Fibroblast of skin of left quadriceps (primary cell): Measurements from ENCODE around the gene ACADVL.
"Not testable (repeated sequence)": the region's sequence is repeated elsewhere in the genome, so short reads cannot be mapped to it uniquely, and the experiment has no call there.

Experiments used
- DNase-seq, 2 experiments: peaks; one replicate each; pipeline ENCODE4 v3.0.0-alpha.2; 2013; ENCODE audit warnings: low read depth in 2 of 2

The ACADVL gene

DNA sequence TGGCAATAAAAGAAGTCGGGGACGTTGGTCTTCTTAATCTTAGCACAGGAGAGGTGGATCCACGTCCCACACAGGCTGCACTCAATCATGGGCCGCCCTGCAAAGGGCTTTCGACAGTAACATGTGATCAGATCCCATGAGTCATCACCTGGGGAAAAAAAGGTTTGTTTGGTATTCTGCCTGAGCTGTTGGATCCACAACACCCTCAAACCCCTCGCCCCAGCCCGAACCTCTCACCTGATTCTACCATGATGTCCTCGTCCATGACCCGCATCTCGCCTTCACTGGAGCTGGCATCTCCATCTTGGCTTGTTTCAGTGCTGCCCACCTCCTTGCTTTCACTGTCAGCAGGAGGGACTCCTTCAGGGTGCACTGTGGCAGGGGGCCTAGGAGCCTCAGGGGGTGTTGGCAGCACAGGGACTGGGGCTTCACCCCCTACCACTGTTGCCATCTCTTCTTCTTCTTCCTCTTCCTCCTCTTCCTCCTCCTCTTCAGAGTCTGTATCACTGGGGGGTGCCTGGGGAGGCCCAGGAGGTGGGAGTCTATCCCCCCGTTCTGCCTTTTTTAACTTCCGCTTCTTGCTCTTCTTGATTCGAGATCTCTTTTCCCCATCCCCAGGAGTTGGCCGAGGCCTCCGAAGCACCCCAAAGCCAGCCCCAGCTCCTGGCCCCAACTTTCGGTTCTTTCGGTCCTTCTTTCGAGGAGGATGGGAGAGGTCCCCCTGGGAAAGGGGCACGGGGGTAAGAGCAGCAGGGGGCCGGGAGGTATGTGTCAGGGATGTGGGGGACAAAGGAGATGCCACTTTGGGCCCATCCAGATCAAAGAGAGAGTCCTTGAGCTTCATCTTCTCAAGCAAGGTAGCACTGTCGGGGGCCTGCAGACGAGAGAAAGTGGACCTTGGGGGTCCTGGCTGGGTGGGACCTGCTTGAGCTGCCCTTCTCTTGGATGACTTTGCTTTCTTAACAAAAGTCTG, 16.2 kb downstream of the ACADVL start:
- no peak for DNase-seq

DNA sequence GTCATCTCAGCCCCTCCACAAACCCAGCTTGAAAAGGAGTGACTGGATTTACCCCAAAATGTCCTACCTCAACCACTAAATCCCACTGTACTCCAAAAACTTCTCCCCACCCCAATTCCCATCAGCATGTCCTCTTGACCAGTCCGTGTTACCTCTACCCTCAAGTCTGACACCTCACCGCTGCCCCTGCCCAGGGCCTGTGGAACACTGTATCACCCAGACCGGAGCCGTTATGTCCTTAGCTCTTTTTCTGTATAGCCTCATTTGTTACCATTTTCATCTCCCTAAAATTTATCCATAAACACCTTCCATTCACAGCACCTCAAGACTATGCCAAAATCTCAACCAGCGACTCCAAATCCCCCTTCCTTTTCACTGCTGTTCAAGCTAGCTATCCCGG, 17.1 kb downstream of the ACADVL start:
- DNase-seq = no peak

DNA sequence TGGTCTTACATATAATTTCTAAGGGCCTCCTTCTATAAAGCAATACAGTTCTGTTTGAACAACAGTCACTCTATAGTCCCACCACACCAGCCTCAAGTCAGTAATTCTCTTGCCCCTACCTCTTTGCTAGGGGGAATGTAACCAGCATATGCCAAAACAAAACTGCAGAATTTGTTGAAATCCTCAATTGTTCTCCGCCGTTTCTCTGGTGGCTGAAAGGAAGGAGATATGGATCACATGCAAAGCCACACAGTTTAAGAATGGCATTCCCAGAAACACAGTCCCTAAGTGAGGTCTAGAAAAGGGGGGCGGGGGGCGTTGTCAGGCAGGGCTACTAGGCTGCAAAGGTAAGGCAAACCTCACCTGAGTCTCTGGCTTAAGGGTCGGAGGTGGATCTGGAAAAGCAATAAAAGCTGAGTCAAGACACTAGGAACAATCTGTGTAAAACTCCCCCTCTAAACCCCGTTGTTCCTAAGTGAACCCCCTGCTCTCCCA, 17.6 kb downstream of the ACADVL start:
- DNase-seq = no peak

DNA sequence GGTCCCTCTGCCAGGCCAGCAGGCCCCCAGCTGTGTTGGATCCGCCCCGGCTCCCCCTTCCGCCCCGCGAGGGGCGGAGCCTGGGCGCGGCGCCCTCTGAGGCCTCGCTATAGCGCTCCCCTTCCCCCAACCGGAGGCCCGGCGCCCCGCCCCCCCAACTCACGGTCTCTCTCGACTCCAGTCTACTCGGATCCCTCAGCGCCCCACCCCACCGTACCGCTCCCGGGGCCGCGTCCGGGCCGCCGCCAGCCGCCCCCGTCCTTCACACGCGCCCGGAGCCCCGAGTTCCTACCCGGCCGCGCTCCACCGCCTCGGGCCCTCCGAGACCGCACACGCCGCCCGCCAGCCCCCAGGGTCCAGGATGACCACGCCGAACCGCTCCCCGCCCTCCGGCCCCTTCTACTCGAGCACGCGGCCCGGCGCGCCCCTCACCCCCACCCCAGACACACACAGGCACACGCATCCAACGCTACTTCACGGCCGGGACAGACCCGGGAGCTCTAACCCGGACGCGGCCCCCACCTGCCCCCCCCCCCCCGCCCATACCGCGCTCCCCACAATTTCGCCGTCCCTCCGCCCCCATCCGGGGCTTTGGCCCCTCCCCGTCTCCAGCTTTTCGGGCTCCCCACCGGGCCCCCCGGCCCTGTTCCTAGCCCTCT, 18.2 kb downstream of the ACADVL start:
- peak in 1 of 2 experiments; percentile 57 for DNase-seq

DNA sequence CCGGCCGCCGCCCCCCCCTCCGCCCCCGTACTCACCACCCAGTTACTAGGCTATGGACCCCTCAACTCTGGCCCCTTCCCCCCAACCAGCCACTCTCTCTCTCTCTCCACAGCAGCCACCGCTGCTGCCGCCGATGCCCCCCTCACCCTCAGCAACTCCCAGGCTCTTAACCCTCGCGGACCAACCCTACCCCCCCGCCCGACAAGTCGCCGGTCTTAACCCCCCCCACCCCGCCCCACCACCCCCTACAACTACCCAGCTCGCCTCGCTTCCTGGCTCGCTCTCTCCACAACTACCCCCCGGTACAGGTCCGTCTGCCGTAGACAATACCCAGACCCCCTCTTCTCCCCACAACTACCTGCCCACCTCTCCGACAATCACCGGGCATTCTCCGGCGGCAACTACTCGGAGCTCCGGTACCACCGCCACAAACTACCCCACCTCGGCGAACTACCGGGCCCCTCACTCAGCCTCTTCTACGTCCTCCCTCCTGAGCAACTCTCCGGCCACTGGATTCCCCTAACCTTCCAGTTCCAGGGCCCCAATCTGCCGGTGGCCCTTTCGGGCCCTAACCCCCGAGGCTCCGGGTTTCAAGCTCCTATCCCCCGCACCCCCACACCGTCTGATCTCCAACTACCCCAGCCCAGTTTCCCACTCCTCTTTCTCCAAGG, 18.8 kb downstream of the ACADVL start:
- DNase-seq = no peak

DNA sequence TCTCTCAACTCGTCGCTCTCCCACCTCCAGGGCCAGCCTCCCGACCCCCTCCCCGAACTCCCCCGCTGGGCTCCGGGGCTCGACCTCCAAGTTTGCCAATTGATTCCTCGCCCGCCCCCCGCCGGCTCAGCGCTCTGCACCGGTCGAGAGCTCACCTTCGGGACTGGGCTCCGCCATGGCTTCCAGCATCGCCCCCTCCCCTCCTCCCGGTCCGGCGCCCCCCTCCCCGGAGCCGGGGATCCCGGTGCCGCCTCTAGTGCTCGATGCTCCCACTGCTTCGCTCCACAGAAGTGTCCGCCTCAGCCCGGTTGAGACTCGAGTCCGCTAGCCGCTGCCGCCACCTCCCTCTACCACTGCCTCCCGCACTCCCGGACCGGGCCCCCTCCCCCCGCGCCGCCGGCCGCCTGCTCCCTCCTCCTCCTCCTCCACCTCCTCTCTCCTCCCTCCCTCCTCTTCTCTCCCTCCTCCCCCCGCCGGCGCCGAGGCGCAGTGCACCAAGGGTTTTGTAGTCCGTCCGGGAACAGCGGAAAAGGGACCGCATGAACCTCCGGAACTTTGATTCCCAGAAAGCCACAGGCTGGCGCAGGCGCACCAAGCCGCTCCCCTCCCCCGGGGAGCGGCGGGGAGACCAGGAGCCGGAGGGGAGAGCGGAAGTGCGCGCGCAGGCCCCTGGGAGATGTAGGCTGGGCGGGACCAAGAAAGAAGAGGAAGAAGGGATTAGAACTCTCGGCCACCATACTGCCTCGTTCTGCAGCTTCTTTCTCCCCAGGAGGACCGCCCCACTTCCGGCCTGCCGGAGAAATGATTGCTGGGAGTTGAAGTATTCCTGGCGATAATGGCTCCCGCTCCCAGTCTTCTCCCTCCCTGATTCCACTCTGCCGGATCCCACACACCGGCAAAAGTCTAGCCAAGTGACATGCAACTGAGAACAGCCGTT, 19.6 kb downstream of the ACADVL start, which contains the start of gene PHF23:
PHF23 (minus strand) TSS at position 367 of the 937 bp plus-strand sequence; CDS start at position 189, 178 bp downstream.
- DNase-seq = peak; percentile 99 to 100

DNA sequence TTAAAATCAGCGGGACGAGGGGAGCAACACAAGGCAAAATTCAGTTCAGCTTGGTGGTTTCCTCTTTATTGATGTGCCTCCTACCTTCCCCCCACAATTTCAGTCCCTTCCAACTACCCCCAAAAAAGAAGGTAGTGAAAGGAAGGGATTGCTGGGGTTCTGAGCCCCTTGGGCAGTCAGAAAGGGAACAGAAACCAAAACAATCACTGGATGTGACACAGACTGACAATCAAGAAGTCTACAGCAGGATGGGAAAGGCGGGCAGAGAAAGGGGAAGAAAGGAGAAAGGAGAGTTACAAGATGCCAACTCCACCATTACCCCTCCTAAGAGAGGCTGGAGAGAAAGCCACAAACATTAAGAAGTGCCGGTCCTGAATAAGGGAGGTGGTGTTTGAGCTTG, 20.6 kb downstream of the ACADVL start:
- no peak for DNase-seq

DNA sequence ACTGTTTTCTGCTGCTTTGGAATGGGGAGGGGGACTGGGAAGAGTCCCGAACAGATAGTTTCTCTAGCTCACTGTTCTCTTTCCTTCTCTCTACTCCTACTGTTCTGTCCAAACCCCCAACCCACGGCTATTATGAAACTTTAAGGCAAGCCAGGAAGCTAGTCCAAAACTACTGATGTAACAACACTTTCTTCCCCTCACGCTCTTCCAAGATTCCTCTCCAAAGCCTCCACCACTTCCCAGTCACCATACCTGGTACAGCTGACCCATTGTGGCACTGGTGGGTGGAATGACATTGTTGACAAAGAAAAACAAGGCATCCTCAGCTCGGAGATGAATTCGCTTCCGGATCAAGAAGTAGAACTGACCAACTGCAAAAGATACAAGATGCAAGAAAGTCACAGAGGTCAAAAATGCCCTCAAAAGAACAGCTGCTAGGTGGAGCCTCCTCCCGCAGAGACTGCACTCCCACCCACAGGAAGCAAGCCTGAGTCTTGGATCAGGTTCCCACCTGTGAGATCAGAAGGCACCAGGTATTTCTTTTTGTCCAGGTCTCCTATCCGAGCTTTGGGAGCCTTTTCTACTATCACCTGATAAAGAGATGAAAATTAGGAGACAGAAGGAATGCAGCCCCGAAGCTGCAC, 21.5 kb downstream of the ACADVL start:
- DNase-seq = no peak

DNA sequence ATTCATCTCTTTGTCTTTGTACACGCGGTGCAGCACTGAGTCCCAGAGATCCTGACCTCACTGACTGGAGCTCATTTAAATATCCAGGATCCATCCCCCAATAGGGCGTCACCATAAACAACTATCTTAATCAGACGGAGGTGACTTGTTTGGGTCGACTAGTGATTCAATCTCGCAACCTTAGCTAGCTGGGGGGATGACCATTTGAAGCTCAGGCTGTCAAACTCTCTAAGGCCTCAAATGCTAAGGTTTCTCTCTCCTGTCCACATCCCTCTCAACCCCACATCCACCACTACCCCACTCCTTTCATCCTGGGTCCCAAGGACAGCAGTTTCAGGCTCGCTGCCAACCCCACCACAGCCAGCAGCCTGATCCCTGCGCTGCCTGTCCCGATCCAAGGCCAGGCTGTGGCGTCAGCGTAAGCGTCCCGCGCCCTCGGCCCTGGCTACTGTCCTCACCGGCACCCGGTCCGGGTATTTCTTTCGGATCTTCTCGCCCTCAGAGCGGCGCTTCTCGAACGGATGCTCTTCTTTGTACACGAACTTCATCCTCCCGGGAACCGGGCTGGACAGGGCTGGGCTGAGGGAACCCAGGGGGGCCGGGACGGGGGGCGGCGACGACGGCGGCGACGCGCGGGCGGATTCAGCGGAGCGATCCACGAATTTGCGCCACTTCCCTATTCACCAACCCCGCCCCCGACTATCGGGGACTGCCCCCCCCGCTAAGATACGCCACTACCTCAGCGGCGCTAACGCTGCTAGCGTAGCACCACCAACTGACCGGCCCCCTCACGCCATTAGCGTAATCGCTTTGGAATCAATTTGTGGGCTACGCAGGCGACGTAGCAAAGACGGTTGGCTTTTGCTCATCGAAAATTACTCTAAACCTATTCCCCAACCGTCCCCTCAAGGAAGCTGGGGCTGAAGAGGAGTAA, 22.3 kb downstream of the ACADVL start, which contains the start of gene GABARAP:
GABARAP (minus strand) TSS at position 667 of the 934 bp plus-strand sequence; CDS start at position 548, 119 bp downstream.
- DNase-seq = peak; percentile 84 to 86

DNA sequence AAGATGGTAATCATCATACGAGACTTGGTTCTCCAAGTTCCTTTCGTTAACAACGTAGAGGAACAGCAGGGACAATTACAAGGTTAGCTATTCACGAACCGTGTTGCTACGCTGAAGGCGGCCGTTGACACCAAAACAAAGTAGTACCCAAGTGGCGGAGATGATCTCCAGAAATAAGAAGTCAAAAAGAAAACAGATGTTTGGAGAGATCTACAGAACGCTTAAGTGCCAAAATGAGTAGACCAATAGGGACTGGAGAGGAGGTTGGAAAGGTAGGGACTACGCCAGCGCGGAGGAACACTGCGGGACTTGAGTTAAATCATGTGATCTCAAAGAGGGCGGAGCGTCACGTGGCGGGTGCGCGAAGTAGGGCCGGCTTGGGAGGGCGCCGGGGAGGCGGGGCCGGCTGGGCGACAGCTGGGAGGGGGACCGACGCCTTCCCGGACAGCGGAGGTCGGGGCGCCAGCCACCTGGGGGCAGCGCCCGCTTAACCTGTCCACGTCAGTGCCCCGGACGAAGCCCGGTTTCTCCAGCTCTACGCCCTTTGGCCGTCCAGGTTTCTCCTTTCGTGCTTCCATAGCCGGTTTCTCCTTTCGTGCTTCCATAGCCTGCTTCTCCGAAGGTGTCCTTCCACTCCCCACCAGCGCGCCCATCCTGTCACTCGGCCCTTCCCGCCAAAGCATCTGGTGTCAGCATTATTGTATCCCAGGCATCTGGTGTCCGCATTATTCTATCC, 23.1 kb downstream of the ACADVL start:
- peak; percentile 93 to 94 for DNase-seq

DNA sequence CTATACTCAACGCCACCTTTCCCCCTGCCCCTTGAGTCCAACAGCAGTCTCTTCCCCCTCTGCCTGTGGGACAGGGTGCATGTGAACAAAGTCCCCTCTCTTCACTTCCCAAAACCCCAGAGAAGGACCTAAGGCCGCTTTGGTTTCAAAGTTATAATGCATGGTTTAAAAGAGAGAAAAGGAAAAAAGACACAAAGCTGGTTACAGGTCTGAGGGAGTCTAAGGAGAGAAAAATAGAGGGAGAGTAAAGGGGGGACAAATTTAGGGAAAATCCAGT, 23.7 kb downstream of the ACADVL start:
- DNase-seq = no peak

DNA sequence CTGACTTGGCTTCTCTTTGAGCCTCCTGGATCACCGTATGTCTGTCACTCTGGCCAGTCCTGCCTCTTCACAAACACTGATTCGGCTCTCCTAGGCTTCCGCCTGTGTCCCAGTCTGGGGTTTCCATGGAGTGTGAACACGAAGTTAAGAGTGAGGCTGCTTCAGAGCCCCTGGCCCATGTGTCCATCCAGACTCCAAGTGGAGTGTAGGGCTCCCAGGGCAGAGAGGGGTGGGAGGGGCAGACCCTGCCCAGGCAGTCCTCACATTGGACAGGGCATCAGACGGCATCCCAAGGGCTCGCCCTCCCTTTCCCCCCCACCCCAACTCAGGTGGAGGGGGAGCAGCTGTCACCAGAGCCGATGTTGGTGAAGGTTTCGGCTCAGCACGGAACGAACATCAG, 24.1 kb downstream of the ACADVL start:
- not testable (repeated sequence) for DNase-seq

DNA sequence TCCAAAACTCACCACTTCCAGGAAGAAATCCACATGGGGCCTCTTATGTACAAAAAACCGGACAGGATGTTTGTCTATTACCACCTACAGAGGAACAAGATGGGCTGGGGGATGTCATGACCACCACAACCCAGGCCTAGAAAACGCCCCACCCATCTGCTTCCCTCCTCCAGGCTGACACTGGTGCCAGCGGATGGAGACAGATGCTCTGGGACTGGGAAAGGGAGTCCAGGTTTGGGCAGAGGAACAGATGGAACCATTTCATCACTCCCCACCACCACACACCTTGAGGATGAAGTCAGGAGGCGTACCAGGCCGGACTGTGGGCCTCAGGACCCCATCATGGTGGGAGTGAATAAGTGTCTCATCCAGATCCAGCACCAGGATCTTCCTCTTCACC, 27.0 kb downstream of the ACADVL start:
- no peak for DNase-seq

DNA sequence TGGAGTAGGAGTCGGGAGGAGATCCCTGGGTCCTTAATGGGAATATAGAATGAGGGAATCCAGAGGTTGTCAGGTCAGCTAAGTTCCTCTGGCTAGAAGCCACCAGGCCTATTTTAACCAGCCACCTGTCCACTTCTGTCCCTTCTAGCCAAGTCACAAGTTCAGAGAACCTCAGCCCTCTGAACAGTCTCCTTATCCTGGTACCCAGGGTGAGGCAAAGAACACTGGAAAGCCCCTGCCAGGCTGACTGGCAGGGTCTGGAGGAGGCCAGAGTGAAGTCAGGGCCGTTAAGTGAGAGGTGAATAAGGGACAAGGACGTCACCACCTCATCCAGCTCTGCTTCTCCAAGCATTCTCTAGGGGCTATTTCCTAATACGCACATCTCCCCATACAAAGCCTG, 29.1 kb downstream of the ACADVL start:
- no peak for DNase-seq

DNA sequence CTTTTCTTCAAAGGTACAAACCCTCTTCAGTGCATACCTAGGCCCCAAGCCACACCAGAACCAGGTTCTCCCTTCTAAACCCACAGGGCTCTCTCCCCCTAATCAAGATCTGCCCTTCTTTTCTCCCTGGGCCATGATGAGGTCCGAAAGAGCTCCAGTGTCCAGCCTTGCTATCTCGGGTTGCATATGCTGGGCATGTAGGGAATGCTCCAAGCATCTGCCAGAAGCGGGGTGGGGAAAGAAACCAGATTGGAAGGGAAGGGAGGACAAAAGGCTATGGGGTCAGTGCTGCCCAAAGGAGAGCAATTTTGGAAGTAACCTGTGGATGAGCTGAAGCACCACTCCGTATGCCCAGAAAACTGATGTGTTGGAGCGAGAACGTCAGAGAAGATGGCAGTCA, 29.5 kb downstream of the ACADVL start:
- DNase-seq = no peak

DNA sequence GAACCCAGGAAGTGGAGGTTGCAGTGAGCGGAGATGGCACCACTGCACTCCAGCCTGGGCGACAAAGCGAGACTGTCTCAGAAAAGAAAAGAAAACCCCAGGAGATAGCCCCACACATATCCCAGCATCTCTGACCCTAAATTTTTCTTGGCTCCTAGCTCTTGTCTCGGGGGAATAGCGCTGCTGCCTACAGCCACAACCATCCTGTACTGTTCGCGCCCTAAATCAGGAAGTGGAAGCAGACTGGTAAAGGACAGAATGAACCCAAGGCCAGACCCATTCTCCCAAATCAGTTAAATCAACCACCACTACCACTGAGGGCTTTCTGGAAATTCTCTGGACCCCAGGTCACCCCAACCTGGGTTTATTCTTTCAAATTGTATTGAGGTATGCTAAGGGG, 30.1 kb downstream of the ACADVL start:
- no peak for DNase-seq

DNA sequence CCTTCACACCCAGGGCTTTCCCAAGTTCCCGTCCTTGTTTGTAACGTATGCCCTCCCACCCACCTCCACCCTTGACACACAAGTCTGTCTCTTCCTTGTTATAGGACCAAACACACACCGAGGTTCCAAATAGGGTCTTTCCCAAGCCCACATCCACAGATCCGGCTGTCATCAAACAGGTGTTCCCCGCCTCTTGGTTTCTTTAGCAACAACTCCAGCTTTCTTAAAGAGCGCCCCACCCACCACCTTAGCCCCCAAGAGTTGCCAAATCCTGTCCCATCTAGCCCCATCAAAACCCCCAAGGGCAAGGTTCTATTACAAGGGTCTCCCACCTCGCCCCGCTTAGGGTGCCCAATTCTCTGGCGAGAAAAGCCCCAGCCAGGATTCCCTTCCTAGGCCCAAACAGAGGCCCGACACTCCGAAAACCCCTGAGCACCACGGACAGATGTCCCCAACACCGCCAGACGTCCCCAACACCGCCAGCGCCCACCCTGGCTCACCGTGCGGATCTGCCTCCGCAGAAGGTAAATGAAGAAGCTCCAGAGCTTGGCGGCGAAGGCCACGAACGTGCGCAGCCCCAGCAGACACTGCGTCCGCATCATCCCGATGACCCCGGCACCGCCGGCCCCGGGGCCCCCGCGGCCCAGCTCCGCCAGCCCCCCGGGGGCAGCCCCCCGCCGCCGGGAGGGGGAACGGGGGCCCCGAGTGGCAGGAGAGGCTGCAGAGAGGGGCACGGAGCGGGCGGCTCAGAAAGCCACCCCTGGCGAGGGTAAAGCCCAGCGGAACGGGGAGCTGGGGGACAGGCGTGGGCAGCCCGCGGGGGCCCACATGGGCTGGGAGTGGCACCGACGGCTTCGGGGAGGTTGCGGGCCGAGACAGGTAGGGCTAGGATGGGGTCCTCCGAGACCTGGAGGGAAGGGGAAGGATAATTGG, 31.2 kb downstream of the ACADVL start:
- no peak for DNase-seq
